ENCODE data around the gene RUSF1. TPM values are rescaled to one million over a fixed set of nuclear protein-coding genes. Genes with fewer than 3 reads are reported as not detected.

Gene RUSF1
- total and polyA plus RNA-seq, 8 donors, result 58.2 to 87.2 (median 77.7) TPM

- intact Hi-C loops (cut with DNase I), result no loop called here
- peaks cover 0 to 65% of the 10 kb centered on the region in 2 donors for H3K27me3 ChIP-seq
- no peak overlapping the region for H3K27ac ChIP-seq
- no peak for DNase-seq
- H3K9me3 ChIP-seq, result no peaks in the 10 kb centered on the region
- ATAC-seq, result peak; percentile 21
- H3K36me3 ChIP-seq, result no peaks in the 10 kb centered on the region
- peaks cover 4 to 7% of the 10 kb centered on the region in 2 donors for H3K4me1 ChIP-seq
- no peak for TF ChIP-seq CTCF (IDR thresholded peaks at IDR 0.05)
- no peak overlapping the region for H3K4me3 ChIP-seq
Measured at GRCh38 chr16:31530405-31530804, 22.2 kb upstream of the RUSF1 start.

DNA sequence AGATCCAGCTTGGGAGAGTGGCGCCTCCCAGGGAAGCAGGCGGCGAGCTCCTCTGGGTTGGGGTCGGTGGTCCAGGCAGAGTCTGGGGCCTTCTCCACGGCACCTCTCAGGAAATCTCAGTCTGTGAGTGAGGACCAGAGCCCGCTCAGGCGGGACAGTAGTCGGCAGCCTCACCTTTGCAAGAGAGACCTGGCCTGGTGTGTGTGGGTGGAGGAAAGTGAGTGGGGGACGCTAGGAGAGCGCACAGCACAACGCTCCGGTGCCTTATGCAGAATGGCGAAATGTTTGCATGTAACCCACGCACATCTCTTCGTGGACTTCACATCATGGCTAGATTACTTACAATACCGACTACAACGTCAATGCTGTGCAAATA, 21.7 kb upstream of the RUSF1 start:
- peak; percentile 66 for ATAC-seq
- intact Hi-C loops (cut with DNase I), result no loop called here
- Histone ChIP-seq H3K36me3 (no peaks in the 10 kb centered on the region), H3K27ac (no peak overlapping the region), H3K9me3 (no peaks in the 10 kb centered on the region), H3K4me1 (peaks cover 4 to 7% of the 10 kb centered on the region in 2 donors), H3K27me3 (peaks cover 0 to 60% of the 10 kb centered on the region in 2 donors), H3K4me3 (peak overlapping the region; percentile 19 to 21)
- no peak for DNase-seq
- no peak for TF ChIP-seq CTCF (IDR thresholded peaks at IDR 0.05)

DNA sequence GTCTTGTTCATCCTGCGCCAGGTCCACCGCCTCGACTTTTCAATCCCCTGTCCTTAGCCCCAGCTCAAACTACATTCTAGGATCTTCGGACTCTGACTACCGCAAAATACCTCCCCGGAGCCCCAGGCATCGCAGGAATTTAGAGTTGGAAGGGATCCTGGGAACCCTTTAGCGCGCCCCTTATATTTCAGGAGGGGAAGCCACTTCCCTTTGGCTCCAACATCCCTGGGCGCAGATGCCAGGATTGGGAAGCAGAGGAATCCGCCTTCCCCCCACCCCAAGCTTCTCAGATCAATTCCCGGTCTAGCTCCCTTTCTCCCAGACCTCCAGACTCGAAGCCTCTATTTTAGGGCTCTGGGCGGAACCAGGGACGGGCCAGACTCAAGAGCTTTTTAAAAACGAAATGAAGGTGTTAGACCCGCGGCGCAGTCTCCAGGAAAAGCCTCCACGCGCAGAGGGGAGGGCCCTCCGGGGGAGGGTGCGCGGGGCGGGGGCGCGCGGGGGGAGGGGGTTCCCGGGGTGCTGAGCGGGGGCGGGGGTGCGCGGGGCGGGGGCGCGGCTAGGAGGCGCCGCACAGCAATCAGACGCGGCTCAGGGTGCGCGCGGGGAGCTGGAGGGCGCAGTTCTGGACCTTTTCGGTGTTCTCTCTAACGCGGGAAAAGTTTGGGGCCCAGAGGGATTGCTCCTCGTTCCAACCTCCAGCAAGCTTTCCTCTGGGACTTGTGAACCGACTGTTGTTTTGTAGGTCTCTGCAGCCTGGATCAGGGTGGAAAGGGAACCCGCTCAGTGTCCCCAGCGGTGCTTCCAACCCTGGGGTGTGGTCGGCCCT, 21.1 kb upstream of the RUSF1 start:
- H3K27ac ChIP-seq, result no peak overlapping the region
- peaks cover 0 to 54% of the 10 kb centered on the region in 2 donors for H3K27me3 ChIP-seq
- peak overlapping the region; percentile 19 to 21 for H3K4me3 ChIP-seq
- ATAC-seq (peak; percentile 83), DNase-seq (peak in 2 of 4 donors; percentile 44 to 58)
- intact Hi-C loops (cut with DNase I), result no loop called here
- H3K9me3 ChIP-seq, result no peaks in the 10 kb centered on the region
- no peak for TF ChIP-seq CTCF (IDR thresholded peaks at IDR 0.05)
- no peaks in the 10 kb centered on the region for H3K36me3 ChIP-seq
- H3K4me1 ChIP-seq, result peaks cover 4 to 7% of the 10 kb centered on the region in 2 donors

DNA sequence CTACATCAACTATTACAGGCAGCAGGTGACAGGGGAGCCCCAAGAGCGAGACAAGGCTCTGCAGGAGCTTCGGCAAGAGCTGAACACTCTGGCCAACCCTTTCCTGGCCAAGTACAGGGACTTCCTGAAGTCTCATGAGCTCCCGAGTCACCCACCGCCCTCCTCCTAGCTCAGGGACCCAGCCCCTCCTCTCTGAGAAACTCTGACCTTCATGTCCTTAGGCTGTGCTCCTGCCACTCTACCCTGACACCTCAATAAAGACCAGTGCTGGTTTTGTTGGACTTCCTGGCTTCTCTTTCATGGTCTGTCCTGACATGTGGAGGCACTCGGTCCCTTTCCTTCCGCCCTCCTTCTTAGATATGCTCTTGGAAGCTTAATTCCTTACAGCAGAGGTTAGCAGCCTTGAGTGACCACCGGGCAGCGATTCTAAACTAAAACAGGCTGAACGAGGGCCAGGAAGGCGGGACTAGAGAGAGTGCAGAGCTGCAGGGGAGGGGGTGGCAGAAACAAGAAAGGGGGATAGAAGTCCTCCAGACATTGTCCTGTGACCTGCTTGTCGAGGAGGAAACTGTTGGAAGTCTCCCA, 20.4 kb upstream of the RUSF1 start:
- H3K9me3 ChIP-seq, result no peaks in the 10 kb centered on the region
- H3K27ac ChIP-seq, result no peak overlapping the region
- no peak for TF ChIP-seq CTCF (IDR thresholded peaks at IDR 0.05)
- no peaks in the 10 kb centered on the region for H3K36me3 ChIP-seq
- ATAC-seq, result peak; percentile 38
- H3K4me3 ChIP-seq, result peak overlapping the region in 1 of 2 donors; percentile 19
- H3K27me3 ChIP-seq, result peaks cover 0 to 51% of the 10 kb centered on the region in 2 donors
- peak in 1 of 4 donors; percentile 24 for DNase-seq
- peaks cover 4 to 7% of the 10 kb centered on the region in 2 donors for H3K4me1 ChIP-seq
- intact Hi-C loops (cut with DNase I), result no loop called here

DNA sequence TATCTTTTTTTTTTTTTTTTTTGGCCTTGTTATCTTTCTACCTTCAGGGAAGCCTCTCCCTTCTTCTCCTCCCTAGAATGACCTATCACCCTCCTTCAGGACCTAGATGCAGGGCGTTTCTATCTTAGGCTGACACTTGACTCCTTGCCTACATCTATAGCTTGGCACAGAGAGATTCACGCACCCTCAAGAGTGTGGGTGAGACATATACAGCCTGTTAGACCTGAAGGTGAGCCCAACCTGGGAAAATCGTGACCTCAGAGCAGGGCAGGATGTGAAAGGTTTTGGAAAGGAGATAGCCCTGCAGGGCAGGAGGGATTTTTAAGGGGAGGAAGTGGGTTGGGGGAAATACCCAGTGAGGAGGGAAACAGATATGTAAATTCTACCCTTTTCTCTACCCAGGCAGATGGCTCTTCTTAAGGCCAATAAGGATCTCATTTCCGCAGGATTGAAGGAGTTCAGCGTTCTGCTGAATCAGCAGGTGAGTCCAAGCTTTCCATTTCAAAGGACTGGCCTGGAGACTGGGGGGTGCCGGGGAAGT, 19.6 kb upstream of the RUSF1 start, which contains the start of gene AHSP:
Gene AHSP (plus strand): TSS at position 167 of the 541 bp plus-strand sequence. CDS start 240 bp downstream, at position 407.
- H3K36me3 ChIP-seq, result no peaks in the 10 kb centered on the region
- peaks cover 0 to 46% of the 10 kb centered on the region in 2 donors for H3K27me3 ChIP-seq
- no peak within 1 kb of the TSS for H3K27ac ChIP-seq
- no peaks in the 10 kb centered on the region for H3K9me3 ChIP-seq
- DNase-seq (no peak), ATAC-seq (no peak)
- no peak within 1 kb of the TSS for H3K4me3 ChIP-seq
- H3K4me1 ChIP-seq, result peaks cover 4 to 7% of the 10 kb centered on the region in 2 donors
- no peak for TF ChIP-seq CTCF (IDR thresholded peaks at IDR 0.05)
- intact Hi-C loops (cut with DNase I), result no loop called here
